GM13977 (cell line): ENCODE results near the gene HSPA1A.
A peak's percentile ranks its signal among the peaks of the same experiment; 100 is the strongest.

Source experiments
- DNase-seq: peaks from one replicate; pipeline ENCODE4 v3.0.0; 2012; ENCODE audit warnings: low spot score
- in situ Hi-C: fragments of 300-500 bp; cut with MboI; formaldehyde crosslinking; loops from one replicate; pipeline ENCODE4 v1.12.0; 2022; ENCODE audit warnings: low sequenced_read_pairs, low pct_unique_long_range_greater_than_20kb, mixed read lengths, inconsistent platforms; ENCODE audit not compliant: unreplicated experiment
- TF ChIP-seq, protein P1 (sequence below): IDR thresholded peaks from 2 replicates; pipeline ENCODE4 v1.5.1; 2012; ENCODE audit warnings: mild to moderate bottlenecking, control low read depth; ENCODE audit not compliant: insufficient read depth; ENCODE audit errors: extremely low read depth, missing control alignments

HSPA1A gene

DNA sequence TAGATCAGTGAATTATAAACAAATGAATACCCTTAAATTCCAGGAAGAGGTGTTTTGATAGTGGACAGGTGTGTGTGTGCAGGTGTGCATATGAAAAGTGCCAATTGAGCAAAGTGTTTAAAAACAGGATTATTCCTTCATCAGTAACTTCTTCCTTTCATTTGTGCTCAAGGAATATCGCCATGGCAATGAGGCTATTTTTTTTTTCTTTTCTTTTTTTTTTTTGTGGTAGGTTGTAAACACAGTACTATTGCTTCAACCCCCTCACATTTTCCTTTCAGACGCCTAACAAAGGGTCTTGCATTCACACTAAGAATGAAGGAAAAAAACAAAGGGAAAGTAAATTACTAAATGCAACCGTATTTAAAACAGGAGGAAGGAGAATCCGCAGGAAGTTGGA lies 10.2 kb downstream of the HSPA1A start:
- in situ Hi-C loops: no loop called here
- TF ChIP-seq, protein P1, sequence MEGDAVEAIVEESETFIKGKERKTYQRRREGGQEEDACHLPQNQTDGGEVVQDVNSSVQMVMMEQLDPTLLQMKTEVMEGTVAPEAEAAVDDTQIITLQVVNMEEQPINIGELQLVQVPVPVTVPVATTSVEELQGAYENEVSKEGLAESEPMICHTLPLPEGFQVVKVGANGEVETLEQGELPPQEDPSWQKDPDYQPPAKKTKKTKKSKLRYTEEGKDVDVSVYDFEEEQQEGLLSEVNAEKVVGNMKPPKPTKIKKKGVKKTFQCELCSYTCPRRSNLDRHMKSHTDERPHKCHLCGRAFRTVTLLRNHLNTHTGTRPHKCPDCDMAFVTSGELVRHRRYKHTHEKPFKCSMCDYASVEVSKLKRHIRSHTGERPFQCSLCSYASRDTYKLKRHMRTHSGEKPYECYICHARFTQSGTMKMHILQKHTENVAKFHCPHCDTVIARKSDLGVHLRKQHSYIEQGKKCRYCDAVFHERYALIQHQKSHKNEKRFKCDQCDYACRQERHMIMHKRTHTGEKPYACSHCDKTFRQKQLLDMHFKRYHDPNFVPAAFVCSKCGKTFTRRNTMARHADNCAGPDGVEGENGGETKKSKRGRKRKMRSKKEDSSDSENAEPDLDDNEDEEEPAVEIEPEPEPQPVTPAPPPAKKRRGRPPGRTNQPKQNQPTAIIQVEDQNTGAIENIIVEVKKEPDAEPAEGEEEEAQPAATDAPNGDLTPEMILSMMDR: no peak
- DNase-seq: no peak

DNA sequence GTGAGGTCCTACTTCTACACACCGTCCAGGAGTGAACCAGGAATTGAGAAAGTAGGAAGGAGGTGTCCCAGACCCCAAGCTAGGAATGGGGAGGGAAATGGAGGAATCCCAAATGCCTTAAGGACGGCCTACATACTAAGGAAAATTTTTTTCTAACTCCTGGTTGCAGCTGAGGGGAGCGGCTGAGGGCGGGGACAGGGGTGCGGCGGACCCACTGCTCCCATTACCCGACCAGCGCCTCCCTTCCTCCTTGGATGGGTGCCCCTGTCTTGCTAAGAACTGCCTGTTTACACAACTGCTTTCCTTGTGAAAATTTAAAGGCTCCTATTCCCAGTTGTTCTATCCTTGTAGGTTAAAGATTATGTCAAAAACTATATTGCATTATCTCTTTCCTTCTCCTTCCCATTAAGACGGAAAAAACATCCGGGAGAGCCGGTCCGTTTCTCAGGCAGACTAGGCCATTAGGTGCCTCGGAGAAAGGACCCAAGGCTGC lies 11.5 kb downstream of the HSPA1A start:
- DNase-seq: peak; percentile 63
- TF ChIP-seq, protein P1: no peak
- in situ Hi-C loops: no loop called here

DNA sequence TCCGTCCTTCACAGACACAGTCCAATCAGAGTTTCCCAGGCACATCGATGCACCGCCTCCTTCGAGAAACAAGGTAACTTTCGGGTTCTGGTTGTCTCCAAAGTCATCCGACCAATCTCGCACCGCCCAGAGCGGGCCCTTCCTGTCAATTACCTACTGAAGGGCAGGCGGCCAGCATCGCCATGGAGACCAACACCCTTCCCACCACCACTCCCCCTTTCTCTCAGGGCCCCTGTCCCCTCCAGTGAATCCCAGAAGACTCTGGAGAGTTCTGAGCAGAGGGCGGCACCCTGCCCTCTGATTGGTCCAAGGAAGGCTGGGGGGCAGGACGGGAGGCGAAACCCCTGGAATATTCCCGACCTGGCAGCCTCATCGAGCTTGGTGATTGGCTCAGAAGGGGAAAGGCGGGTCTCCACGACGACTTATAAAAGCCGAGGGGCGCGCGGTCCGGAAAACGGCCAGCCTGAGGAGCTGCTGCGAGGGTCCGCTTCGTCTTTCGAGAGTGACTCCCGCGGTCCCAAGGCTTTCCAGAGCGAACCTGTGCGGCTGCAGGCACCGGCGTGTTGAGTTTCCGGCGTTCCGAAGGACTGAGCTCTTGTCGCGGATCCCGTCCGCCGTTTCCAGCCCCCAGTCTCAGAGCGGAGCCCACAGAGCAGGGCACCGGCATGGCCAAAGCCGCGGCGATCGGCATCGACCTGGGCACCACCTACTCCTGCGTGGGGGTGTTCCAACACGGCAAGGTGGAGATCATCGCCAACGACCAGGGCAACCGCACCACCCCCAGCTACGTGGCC lies 12.1 kb downstream of the HSPA1A start, which contains the start of gene HSPA1B:
Gene HSPA1B, plus strand, starts transcription at position 453 of the 794 bp plus-strand sequence. Its CDS starts 213 bp downstream, at position 666.
- TF ChIP-seq, protein P1: no peak
- in situ Hi-C loops: no loop called here
- peak; percentile 93 for DNase-seq

DNA sequence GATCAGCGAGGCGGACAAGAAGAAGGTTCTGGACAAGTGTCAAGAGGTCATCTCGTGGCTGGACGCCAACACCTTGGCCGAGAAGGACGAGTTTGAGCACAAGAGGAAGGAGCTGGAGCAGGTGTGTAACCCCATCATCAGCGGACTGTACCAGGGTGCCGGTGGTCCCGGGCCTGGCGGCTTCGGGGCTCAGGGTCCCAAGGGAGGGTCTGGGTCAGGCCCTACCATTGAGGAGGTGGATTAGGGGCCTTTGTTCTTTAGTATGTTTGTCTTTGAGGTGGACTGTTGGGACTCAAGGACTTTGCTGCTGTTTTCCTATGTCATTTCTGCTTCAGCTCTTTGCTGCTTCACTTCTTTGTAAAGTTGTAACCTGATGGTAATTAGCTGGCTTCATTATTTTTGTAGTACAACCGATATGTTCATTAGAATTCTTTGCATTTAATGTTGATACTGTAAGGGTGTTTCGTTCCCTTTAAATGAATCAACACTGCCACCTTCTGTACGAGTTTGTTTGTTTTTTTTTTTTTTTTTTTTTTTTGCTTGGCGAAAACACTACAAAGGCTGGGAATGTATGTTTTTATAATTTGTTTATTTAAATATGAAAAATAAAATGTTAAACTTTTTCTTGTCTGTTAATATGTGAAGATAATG lies 14.4 kb downstream of the HSPA1A start:
- no peak for DNase-seq
- in situ Hi-C loops: loop anchor here (5.0 kb wide), 1 partner anchor 147 kb away; the partner anchor contains the start of gene LY6G5C
- TF ChIP-seq, protein P1: peak; percentile 30

DNA sequence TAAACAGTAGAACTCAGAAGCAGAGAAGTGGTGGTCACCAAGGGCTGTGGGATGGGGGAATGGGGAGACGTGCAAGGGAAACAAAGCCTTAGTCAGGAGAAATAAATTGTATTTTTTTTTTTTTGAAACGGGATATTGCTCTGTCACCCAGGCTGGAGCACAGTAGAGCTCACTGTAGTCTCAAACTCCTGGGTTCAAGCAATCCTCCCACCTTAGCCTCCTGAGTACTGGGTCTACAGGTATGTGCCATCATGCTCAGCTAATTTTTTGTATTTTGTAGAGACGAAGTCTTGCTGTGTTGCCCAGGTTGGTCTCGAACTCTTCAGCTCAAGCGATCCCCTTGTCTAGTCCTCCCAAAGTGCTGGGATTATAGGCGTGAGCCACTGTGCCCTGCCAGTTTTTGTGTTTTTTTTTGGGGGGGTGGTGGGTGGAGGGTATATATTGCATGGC lies 15.6 kb downstream of the HSPA1A start:
- TF ChIP-seq, protein P1: no peak
- in situ Hi-C loops: loop anchor here (5.0 kb wide), 1 partner anchor 149 kb away; the partner anchor contains the start of gene LY6G5C
- no peak for DNase-seq

DNA sequence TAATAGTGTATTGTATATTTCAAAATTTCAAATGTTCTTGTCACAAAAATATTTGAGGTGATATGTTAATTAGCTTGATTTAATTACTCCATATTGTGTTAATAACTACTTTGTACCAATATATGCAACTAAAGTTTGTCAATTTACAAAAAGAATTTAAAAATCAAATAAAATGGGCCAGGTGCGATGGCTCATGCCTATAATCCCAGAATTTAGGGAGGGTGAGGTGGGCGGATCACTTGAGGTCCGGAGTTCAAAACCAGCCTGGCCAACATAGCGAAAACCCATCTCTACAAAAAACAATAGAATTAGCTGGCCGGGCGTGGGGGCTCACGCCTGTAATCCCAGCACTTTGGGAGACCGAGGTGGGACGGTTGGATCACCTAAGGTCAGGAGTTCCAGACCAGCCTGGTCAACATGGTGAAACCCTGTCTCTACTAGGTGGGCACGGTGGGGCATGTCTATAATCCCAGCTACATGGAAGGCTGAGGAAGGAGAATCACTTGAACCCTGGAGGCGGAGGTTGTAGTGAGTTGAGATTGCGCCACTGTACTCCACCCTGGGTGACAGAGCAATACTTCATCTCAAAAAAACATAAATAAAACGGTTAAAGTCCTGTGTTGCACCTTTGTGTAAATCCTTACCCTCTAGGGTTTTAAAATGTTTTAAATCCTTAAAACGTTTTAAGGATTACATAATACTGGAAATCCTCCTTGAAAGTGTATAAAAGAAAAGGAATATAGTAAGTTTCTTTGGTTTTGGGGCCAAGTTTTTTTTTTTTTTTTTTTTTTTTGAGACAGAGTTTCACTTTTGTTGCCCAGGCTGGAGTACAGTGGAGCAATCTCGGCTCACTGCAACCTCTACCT lies 16.2 kb downstream of the HSPA1A start:
- in situ Hi-C loops: loop anchor here (5.0 kb wide), 1 partner anchor 149 kb away; the partner anchor contains the start of gene LY6G5C
- TF ChIP-seq, protein P1: no peak
- no peak for DNase-seq
